ENCODE measurements around the gene GSE1.

DNA sequence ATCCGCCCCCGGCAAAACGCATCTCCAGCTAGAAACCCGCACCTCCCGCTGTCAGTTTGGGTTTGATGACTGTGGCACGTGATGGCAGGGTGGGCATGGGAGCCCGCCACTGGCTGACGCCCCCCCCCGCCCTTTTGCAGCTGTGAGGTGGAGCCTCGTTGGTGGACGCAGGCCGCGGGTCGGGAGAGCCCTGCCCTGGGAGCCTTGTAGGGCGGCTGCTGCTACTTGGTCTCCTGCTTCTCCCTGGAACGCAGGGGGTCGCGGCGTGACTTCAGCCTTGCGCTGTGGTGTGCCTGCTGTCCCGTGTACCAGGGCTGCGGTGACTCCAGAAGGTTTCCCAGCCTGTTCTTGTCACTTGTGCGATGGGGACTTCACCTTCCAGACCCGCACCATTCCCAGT lies 28.2 kb downstream of the GSE1 start:
- no peak for TF ChIP-seq MYC (IDR thresholded peaks at IDR 0.05; ENCODE audit: low read depth, low read length)
- TF ChIP-seq, protein P1, sequence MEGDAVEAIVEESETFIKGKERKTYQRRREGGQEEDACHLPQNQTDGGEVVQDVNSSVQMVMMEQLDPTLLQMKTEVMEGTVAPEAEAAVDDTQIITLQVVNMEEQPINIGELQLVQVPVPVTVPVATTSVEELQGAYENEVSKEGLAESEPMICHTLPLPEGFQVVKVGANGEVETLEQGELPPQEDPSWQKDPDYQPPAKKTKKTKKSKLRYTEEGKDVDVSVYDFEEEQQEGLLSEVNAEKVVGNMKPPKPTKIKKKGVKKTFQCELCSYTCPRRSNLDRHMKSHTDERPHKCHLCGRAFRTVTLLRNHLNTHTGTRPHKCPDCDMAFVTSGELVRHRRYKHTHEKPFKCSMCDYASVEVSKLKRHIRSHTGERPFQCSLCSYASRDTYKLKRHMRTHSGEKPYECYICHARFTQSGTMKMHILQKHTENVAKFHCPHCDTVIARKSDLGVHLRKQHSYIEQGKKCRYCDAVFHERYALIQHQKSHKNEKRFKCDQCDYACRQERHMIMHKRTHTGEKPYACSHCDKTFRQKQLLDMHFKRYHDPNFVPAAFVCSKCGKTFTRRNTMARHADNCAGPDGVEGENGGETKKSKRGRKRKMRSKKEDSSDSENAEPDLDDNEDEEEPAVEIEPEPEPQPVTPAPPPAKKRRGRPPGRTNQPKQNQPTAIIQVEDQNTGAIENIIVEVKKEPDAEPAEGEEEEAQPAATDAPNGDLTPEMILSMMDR (IDR thresholded peaks at IDR 0.05; ENCODE audit: low read depth, low read length) = no peak
- TF ChIP-seq POLR2A (IDR thresholded peaks at IDR 0.05; ENCODE audit: extremely low read depth, insufficient read length) = no peak
- TF ChIP-seq, protein P2, sequence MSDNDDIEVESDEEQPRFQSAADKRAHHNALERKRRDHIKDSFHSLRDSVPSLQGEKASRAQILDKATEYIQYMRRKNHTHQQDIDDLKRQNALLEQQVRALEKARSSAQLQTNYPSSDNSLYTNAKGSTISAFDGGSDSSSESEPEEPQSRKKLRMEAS (IDR thresholded peaks at IDR 0.05; ENCODE audit: low read depth, low read length) = no peak

Measured in NB4 (cell line).